H9 (cell line): ENCODE data around the gene FOXJ3. TPM values are rescaled to one million over a fixed set of nuclear protein-coding genes. Genes with fewer than 3 reads are reported as not detected.

ENCODE experiments used
- DNase-seq: peaks from one replicate; pipeline ENCODE4 v3.0.0-alpha.2; 2017
- H2AFZ ChIP-seq: one replicate; pipeline ENCODE4 v1.6.1; 2013; ENCODE audit warnings: mild to moderate bottlenecking, low read length, control low read depth, moderate library complexity
- H2AK5ac ChIP-seq: 2 replicates; pipeline ENCODE4 v1.6.1; 2013; ENCODE audit warnings: low read length, control low read depth, mixed read lengths; ENCODE audit not compliant: insufficient read length
- H2BK120ac ChIP-seq: one replicate; pipeline ENCODE4 v1.6.1; 2013; ENCODE audit warnings: low read depth, mild to moderate bottlenecking, low read length, control low read depth, inconsistent platforms; ENCODE audit not compliant: poor library complexity, severe bottlenecking
- H2BK12ac ChIP-seq: 2 replicates; pipeline ENCODE4 v1.6.1; 2013; ENCODE audit warnings: low read length, control low read depth, mixed read lengths, low read depth; ENCODE audit not compliant: insufficient read length
- H2BK15ac ChIP-seq: 2 replicates; pipeline ENCODE4 v1.6.1; 2013; ENCODE audit warnings: low read depth, low read length, control low read depth
- H2BK20ac ChIP-seq: one replicate; pipeline ENCODE4 v1.6.1; 2013; ENCODE audit warnings: low read depth, mild to moderate bottlenecking, low read length, control low read depth, inconsistent platforms; ENCODE audit not compliant: poor library complexity, severe bottlenecking
- H2BK5ac ChIP-seq: 2 replicates; pipeline ENCODE4 v1.6.1; 2013; ENCODE audit warnings: low read length, control low read depth, mixed read lengths; ENCODE audit not compliant: insufficient read length
- H3K14ac ChIP-seq: 2 replicates; pipeline ENCODE4 v1.6.1; 2013; ENCODE audit warnings: low read length, control low read depth; ENCODE audit not compliant: insufficient read depth
- H3K18ac ChIP-seq: 2 replicates; pipeline ENCODE4 v1.6.1; 2013; ENCODE audit warnings: low read depth, mild to moderate bottlenecking, mixed read lengths, low read length, control low read depth; ENCODE audit not compliant: insufficient read length
- H3K23ac ChIP-seq: 2 replicates; pipeline ENCODE4 v1.6.1; 2013; ENCODE audit warnings: low read length, control low read depth, mixed read lengths, low read depth; ENCODE audit not compliant: insufficient read length
- H3K23me2 ChIP-seq: 2 replicates; pipeline ENCODE4 v1.6.1; 2013; ENCODE audit warnings: low read depth, mild to moderate bottlenecking, mixed read lengths, low read length, control low read depth; ENCODE audit not compliant: insufficient read length, poor library complexity, severe bottlenecking
- H3K27ac ChIP-seq: 2 replicates; pipeline ENCODE4 v1.5.1; 2013; ENCODE audit warnings: low read length, control low read depth, mixed read lengths, low read depth; ENCODE audit not compliant: insufficient read length
- H3K27me3 ChIP-seq: 2 replicates; pipeline ENCODE4 v1.6.1; 2013; ENCODE audit warnings: low read length, control low read depth, inconsistent platforms; ENCODE audit not compliant: insufficient read depth
- H3K4ac ChIP-seq: 2 replicates; pipeline ENCODE4 v1.6.1; 2013; ENCODE audit warnings: low read depth, mild to moderate bottlenecking, control low read depth, inconsistent platforms, low read length, moderate library complexity
- H3K4me1 ChIP-seq: 2 replicates; pipeline ENCODE4 v1.6.1; 2013; ENCODE audit warnings: low read length, control low read depth, inconsistent platforms; ENCODE audit not compliant: insufficient read depth
- H3K4me2 ChIP-seq: 2 replicates; pipeline ENCODE4 v1.6.1; 2013; ENCODE audit warnings: low read length, control low read depth, mixed read lengths; ENCODE audit not compliant: insufficient read length, insufficient read depth
- H3K56ac ChIP-seq: 2 replicates; pipeline ENCODE4 v1.6.1; 2013; ENCODE audit warnings: low read depth, mild to moderate bottlenecking, mixed read lengths, low read length, control low read depth; ENCODE audit not compliant: insufficient read length
- H3K79me1 ChIP-seq: 2 replicates; pipeline ENCODE4 v1.6.1; 2013; ENCODE audit warnings: low read depth, mild to moderate bottlenecking, moderate library complexity, low read length, control low read depth, inconsistent platforms; ENCODE audit not compliant: insufficient read depth, poor library complexity, severe bottlenecking
- H3K79me2 ChIP-seq: 2 replicates; pipeline ENCODE4 v1.6.1; 2013; ENCODE audit warnings: low read length, control low read depth, inconsistent platforms; ENCODE audit not compliant: insufficient read depth
- H3K9ac ChIP-seq: 2 replicates; pipeline ENCODE4 v1.6.1; 2013; ENCODE audit warnings: low read length, control low read depth, mixed read lengths; ENCODE audit not compliant: insufficient read length; ENCODE audit errors: extremely low read depth
- H3K9me3 ChIP-seq: one replicate; pipeline ENCODE4 v1.6.1; 2013; ENCODE audit warnings: low read depth, low read length, inconsistent platforms; ENCODE audit not compliant: control insufficient read depth
- H3T11ph ChIP-seq: one replicate; pipeline ENCODE4 v1.6.1; 2013; ENCODE audit warnings: mild to moderate bottlenecking, low read length, control low read depth, inconsistent platforms
- H4K20me1 ChIP-seq: one replicate; pipeline ENCODE4 v1.6.1; 2013; ENCODE audit not compliant: control insufficient read depth, insufficient read length, insufficient read depth
- H4K5ac ChIP-seq: 2 replicates; pipeline ENCODE4 v1.6.1; 2013; ENCODE audit warnings: low read depth, mild to moderate bottlenecking, mixed read lengths, low read length, control low read depth; ENCODE audit not compliant: insufficient read length
- H4K8ac ChIP-seq: replicated peaks from 2 replicates; pipeline ENCODE4 v1.6.1; 2013; ENCODE audit warnings: low read length, control low read depth, mixed read lengths, low read depth; ENCODE audit not compliant: insufficient read length
- H4K91ac ChIP-seq: 2 replicates; pipeline ENCODE4 v1.6.1; 2013; ENCODE audit warnings: low read depth, mild to moderate bottlenecking, moderate library complexity, mixed read lengths, low read length, control low read depth; ENCODE audit not compliant: insufficient read length
- H3K27ac Mint-ChIP-seq, 3 experiments: 2 replicates in 2 of 3; 3 replicates in 1 of 3; pipeline ENCODE4 v1.8.0; 2020 to 2021; ENCODE audit warnings: mixed read lengths in 3 of 3, mild to moderate bottlenecking in 1 of 3, moderate library complexity in 1 of 3
- H3K27me3 Mint-ChIP-seq: 2 replicates; pipeline ENCODE4 v1.8.0; 2021; ENCODE audit warnings: low read depth, mild to moderate bottlenecking, moderate library complexity, mixed read lengths
- H3K36me3 Mint-ChIP-seq, 3 experiments: 2 replicates in 2 of 3; 3 replicates in 1 of 3; pipeline ENCODE4 v1.8.0; 2020 to 2021; ENCODE audit warnings: low read depth in 3 of 3, mixed read lengths in 3 of 3; ENCODE audit not compliant: insufficient read depth in 1 of 3
- H3K4me1 Mint-ChIP-seq, 2 experiments: 2 replicates each; pipeline ENCODE4 v1.8.0; 2020; ENCODE audit warnings: mixed read lengths in 2 of 2
- H3K4me3 Mint-ChIP-seq, 2 experiments: 2 replicates in 1 of 2; 3 replicates in 1 of 2; pipeline ENCODE4 v1.8.0; 2020 to 2021; ENCODE audit warnings: mild to moderate bottlenecking in 2 of 2, mixed read lengths in 2 of 2, moderate library complexity in 1 of 2
- H3K9me3 Mint-ChIP-seq, 2 experiments: 2 replicates in 1 of 2; 3 replicates in 1 of 2; pipeline ENCODE4 v1.8.0; 2020; ENCODE audit warnings: mild to moderate bottlenecking in 2 of 2, mixed read lengths in 2 of 2, moderate library complexity in 1 of 2
- CTCF ChIP-seq: fragments of 200-600 bp; sonication (generic); conservative IDR thresholded peaks from 3 replicates; pipeline ENCODE4 v1.8.0; 2021; ENCODE audit warnings: antibody characterized with exemption, mild to moderate bottlenecking
- total RNA-seq: library from RNA; stranded (reverse); gene quantifications from 2 replicates; pipeline ENCODE4 v1.2.1, GENCODE V29; 2021

Gene FOXJ3
- total RNA-seq, 1 experiment from 2014 or later: 49.9 TPM

- Histone ChIP-seq H4K8ac (no peak overlapping the region), H3K18ac (no peak overlapping the region), H3K23ac (no peak overlapping the region), H2BK5ac (no peak overlapping the region), H2BK20ac (no peak overlapping the region), H4K20me1 (no peaks in the 10 kb centered on the region), H2AK5ac (no peak overlapping the region), H3K23me2 (no peaks in the 10 kb centered on the region), H3K56ac (no peak overlapping the region), H3K4me1 (no peaks in the 10 kb centered on the region), H3K79me2 (0 out of 2 replicates have a peak, but pooled peaks cover 2% of the 10 kb centered on the region), H3K4me2 (no peak overlapping the region), H3K9ac (no peak overlapping the region), H3K14ac (no peak overlapping the region), H3K4ac (no peak overlapping the region), H3K27ac (no peak overlapping the region), H3K27me3 (no peaks in the 10 kb centered on the region), H4K91ac (no peak overlapping the region), H3K79me1 (peaks cover 4% of the 10 kb centered on the region), H3T11ph (no peak overlapping the region), H2BK12ac (no peak overlapping the region), H2AFZ (no peak overlapping the region), H4K5ac (no peak overlapping the region), H2BK15ac (no peak overlapping the region), H3K9me3 (no peaks in the 10 kb centered on the region), H2BK120ac (no peak overlapping the region)
- Mint-ChIP-seq H3K4me1 (no peaks in the 10 kb centered on the region), H3K4me3 (no peak overlapping the region), H3K9me3 (no peaks in the 10 kb centered on the region), H3K36me3 (peaks cover 14 to 29% (median 23%) of the 10 kb centered on the region in 3 experiments; a peak in 6 of 7 replicates), H3K27me3 (no peaks in the 10 kb centered on the region), H3K27ac (no peak overlapping the region)
- DNase-seq: no peak
- TF ChIP-seq CTCF: no peak
These were observed 133.0 kb downstream of the FOXJ3 start for GRCh38 chr1:42201986-42202385.
